Stimulated activated CD4-positive, alpha-beta T cell treated with anti-CD3 and anti-CD28 coated beads, TNF-alpha, amount 100 ng/mL, for 1 hour (primary cell): ENCODE measurements around the gene USP16.
"Not testable (repeated sequence)": the region's sequence is repeated elsewhere in the genome, so short reads cannot be mapped to it uniquely, and the experiment has no call there.

Experiments used
- DNase-seq, 3 donors: peaks; one replicate each; pipeline ENCODE4 v3.0.0-alpha.2; 2020; ENCODE audit warnings: low read depth in 3 of 3, low spot score in 1 of 3

The USP16 gene

DNA sequence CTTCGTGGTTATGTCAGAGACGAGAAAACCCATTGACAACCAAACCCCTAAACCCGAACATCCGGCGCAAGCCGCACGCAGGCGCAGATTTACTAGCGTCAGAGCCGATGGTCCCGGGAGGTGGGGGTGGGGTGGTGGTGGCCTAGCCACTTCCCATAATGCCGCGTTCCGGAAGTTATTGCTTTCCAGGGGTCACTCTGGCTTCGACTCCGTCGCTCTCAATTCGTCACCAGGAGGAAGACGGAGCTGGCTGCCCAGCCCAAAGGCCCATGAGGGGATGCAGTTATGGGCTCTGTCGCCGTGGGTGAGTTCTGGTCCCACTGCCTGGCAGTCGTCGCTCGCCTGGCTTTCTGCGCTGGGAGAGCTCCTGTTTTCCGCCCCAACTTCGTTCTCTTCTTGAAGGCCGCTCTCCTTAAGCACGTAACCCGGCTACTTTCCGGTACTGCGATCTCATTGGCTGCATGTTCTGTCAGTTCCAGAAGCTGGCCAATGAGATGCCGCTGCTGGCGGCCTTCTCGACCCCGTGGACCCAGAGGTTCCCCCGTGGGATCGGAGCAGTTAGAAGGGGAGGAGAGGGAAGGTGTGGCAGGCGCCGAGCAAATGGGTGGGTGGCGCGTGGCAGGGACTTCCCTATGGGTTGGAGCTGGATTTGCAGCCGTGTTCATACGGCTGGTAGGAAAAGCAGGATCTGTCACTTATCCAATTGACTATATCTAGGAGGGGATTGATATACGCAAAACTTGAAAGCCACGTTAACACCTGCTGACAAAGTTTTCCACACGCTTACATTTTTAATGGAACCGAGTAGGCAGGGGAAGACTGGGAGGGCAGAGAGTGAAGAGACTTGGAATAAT, at the start of gene USP16:
Gene USP16, plus strand, starts transcription at position 195 of the 854 bp plus-strand sequence. CDS start 3,246 bp downstream, outside the sequence.
- DNase-seq: peak; percentile 87 to 90 (median 88)

DNA sequence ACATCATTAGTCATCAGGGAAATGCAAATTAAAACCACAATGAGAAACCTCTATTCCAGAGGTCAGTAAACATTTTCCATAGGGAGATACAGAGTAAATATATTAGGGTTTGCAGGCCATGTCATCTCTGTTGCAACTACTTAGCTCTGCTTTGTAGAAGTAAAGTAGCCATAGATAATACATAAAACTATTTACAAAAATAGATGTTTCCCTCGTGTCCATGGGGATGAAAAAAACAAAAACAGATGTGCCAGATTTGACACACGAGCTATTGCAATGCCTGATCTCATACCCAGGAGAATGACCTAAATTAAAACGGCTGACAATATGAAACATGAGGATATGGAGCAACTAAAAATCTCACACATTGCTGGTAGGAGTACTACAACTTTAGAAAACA, 49.1 kb upstream of the USP16 start:
- DNase-seq: no peak

DNA sequence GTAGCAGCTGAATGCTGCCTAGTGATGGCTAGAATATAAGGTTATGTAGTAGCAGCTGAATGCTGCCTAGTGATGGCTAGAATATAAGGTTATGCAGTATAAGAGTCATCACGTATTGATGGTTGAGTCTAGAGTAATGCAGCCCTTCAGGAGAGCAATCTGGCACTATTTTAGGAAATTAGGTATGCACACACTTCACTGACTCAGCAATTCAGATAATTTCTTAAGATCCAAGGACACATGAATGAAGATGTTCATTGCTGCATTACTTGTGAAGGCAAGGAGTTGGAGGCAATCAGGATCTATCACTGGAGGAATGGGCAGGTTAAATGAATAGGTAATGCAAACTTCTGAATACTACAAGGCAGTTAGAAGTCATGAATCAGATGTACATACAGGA, 45.4 kb upstream of the USP16 start:
- no peak for DNase-seq

DNA sequence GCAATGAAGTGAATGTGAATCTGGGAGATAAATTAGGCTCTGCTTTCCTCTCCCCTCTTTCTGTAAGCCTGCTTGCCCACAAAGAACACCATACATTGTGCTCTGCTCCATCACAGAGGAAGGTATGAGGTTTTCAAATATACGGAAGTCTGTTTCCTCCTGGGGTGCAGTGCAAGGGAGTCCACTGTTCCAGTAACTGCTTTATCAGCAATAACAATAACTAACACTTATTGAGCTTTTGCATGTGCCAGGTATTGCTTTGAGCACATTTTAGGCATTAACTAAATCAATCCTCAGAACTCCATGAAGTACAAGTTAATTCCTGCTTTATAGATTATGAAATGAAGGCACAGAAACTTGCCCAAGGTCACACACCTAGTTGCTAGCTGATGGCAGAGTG, 41.8 kb upstream of the USP16 start:
- DNase-seq: no peak

DNA sequence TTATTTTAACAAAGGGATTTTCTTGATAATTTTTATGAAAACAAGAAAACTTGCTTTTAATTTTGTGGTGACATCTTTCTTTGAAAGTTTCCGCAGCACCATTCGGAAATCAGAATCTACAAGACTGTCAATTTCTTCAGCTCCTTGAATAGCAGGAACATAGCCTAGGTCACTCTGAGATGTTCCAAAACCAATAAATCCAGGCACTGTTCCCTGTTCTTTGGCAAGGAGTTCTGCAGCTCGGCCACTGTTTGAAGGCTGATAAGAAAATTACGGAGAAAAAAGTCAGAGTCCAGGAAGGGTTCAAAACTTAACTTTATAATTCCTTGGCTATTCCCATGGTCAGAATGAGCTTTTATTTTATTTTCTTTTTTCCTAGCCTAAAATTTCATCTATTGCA, 37.8 kb upstream of the USP16 start:
- DNase-seq: no peak

DNA sequence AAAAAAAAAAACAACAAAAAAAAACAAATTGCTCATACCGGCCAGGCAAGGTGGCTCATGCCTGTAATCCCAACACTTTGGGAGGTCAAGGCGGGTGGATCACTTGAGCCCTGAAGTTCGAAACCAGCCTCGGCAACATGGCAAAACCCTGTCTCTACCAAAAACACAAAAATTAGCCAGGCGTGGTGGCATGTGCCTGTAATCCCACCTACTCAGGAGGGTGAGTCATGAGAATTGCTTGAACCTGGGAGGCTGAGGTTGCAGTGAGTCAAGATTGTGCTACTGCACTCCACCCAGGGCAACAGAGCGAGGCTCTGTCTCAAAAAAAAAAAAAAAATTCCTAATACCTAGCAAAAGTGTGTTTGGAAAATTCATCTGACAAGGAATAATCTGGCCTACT, 36.3 kb upstream of the USP16 start:
- DNase-seq: not testable (repeated sequence)

DNA sequence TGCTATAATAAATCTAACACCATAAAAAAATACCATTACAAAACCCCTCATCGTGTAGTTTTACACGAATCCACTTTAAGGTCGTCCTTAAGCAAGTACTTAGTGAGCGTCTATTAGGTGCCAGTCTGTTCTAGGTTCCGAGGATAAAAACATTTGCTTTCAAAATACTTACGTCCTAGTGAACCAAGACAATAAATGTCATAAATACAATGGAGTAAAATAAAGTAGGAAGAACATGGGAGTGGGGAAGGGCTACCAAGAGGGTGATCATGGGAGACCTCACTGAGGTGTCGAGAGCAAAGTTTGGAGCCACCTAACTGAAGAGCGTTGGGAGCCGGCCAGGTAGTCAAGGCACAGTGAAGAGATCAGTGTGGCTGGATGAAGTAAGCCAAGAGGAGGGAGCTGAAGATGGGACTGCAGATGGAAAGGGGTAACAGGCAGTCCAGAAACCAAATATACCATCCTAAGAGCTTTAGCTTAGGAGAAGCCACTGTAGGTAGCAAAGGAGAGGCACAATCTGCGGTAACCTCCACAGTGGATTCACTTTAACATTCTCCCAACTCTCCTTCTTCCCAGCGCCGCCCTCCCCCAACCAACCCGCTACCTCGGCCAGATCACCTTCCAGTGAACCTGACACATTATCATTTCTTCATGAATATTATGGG, 32.5 kb upstream of the USP16 start:
- DNase-seq: no peak

DNA sequence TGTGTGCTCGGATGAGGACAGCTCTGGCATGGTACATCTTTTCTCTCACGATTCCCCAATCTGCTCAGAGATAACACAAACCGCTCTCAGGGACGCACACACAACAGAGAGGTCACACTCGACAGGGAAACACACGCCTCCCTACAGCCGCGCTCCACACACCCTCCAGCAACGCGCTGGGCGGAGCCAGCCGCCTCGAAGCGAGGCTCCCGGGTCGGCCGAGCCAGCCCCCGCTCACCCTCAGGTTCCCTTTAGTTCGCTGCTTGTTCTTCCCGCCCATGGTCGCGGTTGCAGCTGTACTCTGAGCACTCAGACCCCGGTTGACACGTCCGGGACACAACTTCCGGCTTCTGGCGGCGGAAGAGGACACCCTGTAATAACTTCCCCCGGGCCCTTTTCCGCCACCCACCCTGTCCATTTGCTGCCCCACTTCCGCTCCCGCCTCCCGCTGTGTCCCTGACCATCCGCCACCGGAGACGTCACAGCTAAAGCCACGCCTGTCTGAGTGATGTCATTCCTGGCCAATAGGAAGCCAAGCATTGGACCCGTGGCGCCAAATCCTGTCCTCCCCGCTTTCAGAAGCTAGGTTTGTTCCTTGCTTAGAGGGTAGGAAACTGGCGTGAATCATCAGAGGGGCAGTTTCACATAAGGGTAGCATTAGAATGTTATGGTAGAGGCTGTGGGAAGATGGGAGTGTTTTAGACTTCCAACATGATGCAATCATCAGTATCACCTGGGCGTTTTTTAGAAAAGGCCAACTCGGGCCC, 31.8 kb upstream of the USP16 start, which contains the start of gene LTN1:
Gene LTN1, minus strand, starts transcription at position 352 of the 767 bp plus-strand sequence. Its CDS starts 72 bp downstream, at position 280.
- peak; percentile 95 to 97 (median 96) for DNase-seq

DNA sequence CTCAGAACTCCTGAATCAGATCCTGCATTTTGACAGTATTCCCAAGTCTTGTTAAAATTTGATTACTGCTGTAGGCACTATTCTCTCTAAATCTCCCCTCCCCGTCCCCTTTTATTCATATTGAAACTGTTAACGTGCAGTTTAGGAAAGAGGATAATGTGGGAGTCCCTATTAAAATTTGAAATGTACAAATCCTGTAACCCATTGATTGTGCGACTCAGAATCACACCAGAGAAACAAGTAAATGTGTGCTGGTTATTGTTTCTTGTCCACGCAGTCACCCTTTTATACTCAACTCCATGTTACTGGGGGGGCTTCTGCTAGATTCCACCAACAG, 31.2 kb upstream of the USP16 start:
- no peak for DNase-seq

DNA sequence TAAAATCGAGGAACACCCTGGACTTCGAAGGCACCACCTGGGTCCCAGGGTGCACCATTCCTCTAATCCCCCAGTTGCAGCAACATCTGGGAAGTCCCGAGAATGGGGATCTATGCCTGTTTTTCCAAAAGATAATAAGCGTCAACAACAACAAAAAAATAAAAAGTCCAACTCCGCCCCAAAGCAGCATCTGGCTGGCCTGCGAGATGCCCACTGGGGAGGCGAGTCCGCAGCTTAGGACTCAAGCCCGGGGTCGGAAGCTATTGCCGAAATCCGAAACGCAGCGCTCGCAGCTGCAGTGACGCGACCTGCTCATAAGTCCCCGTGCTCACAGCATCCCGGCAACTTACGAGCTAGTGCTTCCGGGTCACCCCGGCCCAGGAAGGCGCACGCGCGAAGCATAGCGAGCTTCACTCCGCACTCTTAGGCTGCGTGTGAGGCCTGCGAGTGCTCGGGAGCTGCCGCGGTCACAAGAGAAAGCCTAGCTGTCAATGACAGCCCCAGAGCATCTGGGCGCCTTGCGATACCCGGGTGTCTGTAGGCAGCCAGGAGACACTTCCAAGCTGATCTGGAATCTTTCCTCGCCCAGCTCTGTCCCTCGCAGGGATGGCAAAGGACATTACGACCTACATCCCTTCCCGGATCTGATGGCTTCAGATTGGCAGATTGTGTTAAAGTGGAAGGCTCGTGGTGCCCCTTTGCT, 21.9 kb upstream of the USP16 start:
- DNase-seq: peak; percentile 86 to 91 (median 91)

DNA sequence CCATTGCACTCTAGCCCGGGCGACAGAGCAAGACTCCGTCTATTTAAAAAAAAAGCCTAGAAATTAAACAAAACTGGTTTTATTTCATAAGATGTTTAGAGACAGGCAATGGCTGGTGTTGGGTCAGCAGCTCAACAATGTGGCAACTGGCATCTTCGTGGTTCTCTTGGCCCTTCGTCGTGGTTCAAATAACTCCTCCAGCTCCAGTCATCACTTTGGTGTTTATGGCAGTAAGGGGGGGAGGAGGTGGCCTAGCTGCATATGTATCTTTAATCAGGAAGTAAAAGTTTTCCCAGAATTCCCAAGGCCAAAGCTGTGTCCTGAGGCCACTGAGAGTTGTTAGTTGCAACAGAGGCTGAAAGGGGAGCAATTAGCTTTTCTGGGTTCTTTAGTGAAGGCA, 18.8 kb upstream of the USP16 start:
- DNase-seq: no peak

DNA sequence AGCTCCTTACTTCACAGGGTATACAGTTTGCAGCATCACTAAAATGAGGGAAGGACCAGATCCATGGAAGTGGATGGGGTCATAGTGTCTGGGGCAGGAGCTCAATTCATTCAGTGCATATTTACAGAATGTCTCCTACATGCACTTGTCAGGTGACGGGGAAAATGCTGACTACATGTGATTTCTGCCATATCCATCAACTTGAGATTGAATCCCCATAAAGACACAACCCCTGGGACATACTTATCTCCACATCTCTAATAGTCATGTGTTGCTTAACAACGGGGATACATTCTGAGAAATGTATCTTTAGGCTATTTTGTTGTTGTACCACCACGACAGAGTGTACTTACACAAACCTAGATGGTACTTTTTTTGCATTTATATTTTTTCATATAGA, 17.3 kb upstream of the USP16 start:
- DNase-seq: no peak

DNA sequence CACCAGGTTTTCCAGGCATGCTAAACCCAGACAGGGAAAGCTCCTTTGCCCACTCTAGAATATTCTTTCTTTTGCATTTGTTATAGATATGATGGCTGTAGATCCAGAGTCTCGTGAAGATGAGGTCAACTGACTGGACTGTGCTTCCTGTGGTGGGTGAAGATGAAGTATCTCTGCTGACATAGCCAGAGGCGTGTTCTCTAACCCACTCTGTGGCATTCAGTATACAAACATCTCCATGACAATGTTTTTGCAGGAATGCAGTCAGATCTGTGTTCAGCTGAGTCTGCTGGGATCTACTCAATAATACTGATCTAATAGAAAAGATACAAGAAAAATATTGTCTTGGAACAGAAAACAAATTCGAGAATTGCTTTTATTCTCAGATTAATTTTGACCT, 16.7 kb upstream of the USP16 start:
- no peak for DNase-seq

DNA sequence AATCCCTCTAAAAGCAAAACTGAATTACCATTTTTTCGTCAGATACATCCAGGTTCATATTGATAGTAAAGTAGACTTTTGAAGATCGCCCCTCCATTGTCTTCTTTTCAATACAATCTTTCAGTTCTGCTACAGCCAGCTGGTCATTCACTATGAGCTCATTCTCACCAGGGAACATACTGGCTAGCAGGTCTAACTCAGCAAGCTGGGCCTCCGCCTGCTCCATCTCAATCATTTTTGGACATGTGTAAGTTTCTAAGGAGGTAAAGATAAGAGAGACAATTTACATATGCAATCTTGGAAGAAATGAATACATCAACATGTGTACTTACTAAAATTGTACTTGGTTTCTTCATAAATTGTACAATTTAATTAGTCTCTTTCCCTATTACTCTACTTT, 16.1 kb upstream of the USP16 start:
- DNase-seq: no peak

DNA sequence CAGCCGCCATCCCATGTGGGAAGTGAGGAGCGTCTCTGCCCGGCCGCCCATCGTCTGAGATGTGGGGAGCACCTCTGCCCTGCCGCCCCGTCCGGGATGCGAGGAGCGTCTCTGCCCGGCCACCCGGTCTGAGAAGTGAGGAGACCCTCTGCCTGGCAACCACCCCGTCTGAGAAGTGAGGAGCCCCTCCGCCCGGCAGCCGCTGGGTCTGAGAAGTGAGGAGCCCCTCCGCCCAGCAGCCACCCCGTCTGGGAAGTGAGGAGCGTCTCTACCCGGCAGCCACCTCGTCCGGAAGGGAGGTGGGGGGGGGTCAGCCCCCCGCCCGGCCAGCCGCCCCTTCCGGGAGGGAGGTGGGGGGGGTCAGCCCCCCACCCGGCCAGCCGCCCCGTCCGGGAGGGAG, 13.2 kb upstream of the USP16 start:
- not testable (repeated sequence) for DNase-seq

DNA sequence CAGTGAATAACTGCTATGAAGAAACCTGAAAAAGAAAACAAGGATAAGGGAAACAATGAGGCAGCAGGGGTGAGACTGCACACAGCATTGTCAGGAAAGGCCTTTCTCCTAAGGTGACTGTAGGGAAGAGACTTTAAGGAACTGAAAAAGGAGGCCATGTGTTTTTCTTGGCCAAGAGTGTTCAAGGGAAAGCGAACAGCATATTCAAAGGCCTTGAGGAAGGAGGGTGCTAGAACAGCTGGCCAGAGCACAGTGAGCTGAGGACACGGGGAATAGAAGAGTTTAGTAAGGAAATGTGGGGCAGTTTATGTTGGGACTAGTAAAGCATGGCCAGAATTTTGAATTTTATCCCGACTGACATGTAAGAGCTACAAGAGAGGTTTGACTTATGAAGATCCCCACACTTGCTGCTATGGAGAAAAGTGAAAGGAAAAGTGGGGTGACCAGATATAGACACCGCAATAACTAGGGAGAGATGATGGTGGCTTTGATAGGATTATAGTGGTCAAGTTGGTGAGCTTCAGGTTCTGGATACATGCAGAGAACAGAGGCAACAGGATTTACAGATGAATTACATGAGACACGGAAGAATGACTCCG, 6.7 kb upstream of the USP16 start:
- DNase-seq: no peak

DNA sequence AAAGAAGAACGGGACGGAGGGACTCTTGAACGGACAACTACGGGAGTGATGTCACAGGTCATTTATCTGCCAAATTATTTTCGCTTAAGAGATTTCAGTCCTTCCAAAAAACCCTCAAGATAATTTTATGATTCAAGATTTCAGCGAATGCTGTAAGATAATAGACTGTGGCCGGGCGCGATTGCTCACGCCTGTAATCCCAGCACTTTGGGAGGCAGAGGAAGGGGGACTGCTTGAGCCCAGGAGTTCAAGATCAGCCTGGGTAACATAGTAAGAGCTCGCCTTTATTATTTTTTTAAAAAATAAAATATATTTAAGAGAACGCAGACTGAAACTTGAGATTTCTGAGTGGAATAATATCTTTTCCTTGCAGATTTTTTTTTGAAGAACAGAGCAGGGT, 5.9 kb upstream of the USP16 start:
- no peak for DNase-seq

DNA sequence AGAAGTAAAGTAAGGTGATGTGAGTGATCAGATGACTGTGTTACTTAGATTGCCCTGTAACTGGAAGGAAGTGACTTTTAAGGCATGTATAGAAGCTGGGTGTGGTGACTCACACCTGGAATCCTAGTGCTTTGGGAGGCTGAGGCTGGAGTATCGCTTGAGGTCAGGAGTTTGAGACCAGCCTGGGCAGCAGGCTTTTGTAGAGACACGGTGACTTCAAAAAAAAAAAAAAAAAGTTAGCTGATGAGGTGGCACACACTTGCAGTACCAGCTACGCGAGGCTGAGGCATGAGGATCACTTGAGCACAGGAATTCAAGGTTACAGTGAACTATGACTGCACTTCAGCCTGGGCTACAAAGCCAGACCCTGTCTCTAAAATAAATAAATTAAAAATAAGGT, 2.3 kb upstream of the USP16 start:
- DNase-seq: no peak

DNA sequence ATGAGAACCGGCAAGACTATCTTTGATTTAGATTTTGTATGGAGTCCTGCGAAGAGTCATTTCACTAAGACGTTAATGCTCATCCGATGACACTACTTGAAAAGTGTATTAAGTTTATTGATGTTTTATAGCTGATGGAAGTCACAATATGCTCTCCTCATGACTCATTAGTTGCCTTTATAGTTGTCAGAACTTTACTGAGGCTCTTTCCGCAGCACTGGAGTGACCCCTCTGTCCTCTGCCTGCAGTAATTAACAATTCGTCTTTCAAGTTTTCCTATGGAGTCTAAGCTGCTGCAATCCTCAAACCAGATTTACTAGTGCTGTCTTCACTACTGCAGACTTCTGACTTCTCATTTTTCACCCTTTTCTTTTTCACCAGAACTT, 853 bp downstream of the USP16 start:
- no peak for DNase-seq

DNA sequence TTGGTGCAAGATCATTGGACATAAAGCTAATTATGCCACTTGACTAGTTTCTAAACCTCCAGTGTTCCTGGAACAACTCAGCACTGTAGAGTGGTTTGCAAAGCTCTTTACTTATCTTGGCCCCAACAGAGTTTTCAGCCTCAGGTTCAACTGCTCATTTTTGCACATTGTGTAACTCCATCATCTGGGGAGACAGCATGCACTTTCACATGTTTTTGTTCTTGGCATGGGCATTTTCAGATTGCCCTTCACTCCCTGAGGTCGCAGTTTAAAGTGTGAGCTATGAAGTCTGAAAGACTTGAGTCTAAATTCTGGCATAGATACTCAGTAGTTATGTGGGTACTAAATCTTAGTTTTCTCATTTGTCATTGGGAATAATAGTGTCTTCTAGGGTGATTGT, 5.1 kb downstream of the USP16 start:
- no peak for DNase-seq

DNA sequence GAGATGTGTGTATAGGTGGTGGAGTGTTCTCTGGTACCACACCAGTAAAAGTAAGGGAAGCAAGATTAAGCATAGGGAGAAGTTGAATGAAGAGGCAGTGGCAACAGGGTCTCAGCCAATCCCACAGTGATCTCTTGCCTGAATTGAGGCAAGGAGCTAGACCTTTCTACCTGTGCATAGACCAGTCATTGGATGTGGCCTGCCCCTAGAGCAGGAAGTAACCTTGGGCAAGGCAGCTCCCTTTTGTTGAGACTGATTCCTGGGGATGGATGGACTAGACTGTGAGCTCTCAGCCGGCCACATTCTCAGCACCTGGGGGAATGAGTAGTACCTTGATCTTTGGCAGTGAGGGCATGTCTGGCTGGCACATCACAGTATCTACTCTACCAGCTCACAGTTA, 6.4 kb downstream of the USP16 start:
- no peak for DNase-seq
